Measurements from ENCODE around the gene KLF13.

Gene KLF13

DNA sequence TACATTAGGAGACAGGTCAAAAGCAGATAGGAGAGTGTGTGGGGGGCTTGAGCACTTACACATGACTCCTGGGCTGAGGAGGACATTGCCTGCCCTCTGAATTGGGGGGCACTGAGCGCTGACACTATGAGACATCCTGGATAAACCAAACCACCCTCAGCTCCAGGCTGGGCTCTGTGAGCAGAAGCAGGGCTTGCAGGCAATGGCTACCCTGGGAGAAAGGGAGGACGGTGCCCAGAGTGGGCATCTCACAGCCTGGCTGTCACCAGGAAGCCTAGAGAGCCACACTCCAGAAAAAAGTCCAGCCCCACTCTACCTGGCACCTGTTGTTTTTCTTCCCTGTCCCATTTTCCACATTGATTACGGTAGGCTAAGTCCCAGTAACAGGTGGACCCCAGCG lies 8.2 kb upstream of the KLF13 start:
- no peak overlapping the region for H3K27ac ChIP-seq (ENCODE audit: low read length)
- H3K4me1 ChIP-seq (ENCODE audit: control insufficient read depth, insufficient read depth, low read length): no peaks in the 10 kb centered on the region
- H3K27me3 ChIP-seq (ENCODE audit: control insufficient read depth, insufficient read depth, low read length): no peaks in the 10 kb centered on the region
- no peaks in the 10 kb centered on the region for H3K9me3 ChIP-seq (ENCODE audit: control insufficient read depth, insufficient read depth, low read length)
- H3K36me3 ChIP-seq (ENCODE audit: control insufficient read depth, insufficient read depth, low read length): no peaks in the 10 kb centered on the region
- no CpG with 5 or more reads among the region's 4 CpGs for WGBS (ENCODE audit: insufficient coverage, insufficient read length)
- DNase-seq (ENCODE audit: low read depth, low spot score): no peak
- H3K4me3 ChIP-seq (ENCODE audit: low read length): no peak overlapping the region

DNA sequence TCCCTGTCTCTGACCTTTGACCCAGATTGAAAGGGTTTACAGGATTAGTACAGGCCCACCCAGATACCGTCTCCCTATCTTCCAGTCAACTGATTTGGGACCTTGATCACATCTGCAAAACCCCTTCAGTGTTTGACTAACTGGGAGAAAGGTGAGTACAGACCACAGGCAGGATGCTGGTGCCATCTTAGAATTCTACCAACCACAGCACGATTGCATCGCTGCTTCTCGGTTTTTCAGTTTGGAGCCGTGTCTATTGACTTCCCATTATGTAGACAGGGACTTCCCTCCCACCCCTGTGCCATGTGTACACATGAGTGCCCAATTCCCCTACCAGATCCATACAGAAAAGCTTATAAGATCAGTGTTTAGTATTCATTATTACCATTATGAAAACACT lies 6.6 kb upstream of the KLF13 start:
- Histone ChIP-seq H3K27me3 (ENCODE audit: control insufficient read depth, insufficient read depth, low read length) (no peaks in the 10 kb centered on the region), H3K27ac (ENCODE audit: low read length) (no peak overlapping the region), H3K4me3 (ENCODE audit: low read length) (no peak overlapping the region), H3K4me1 (ENCODE audit: control insufficient read depth, insufficient read depth, low read length) (no peaks in the 10 kb centered on the region), H3K9me3 (ENCODE audit: control insufficient read depth, insufficient read depth, low read length) (no peaks in the 10 kb centered on the region), H3K36me3 (ENCODE audit: control insufficient read depth, insufficient read depth, low read length) (no peaks in the 10 kb centered on the region)
- DNase-seq (ENCODE audit: low read depth, low spot score): no peak
- WGBS (ENCODE audit: insufficient coverage, insufficient read length): no CpG with 5 or more reads among the region's 5 CpGs

DNA sequence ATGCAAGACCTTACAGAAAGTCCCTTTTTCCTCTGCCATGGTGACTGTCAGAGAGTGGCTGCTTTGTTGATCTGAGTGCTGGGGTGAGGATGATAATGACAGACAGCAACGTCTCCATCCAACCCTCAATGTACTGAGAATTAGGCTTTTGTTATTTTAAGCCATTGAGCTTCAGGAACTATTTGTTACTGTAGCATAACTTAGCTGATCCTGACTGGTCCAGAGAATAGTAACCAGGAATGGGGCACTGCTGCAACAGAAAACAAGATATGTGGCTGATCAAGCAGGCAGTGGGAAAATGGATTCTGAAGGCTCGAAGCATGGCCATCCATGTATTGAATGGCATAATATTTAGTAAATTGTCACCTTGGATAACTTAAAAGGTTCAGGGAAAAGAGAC lies 5.2 kb upstream of the KLF13 start:
- Histone ChIP-seq H3K36me3 (ENCODE audit: control insufficient read depth, insufficient read depth, low read length) (no peaks in the 10 kb centered on the region; the same call in 1 of the 2 replicates), H3K4me1 (ENCODE audit: control insufficient read depth, insufficient read depth, low read length) (no peaks in the 10 kb centered on the region)
- no CpG with 5 or more reads among the region's 2 CpGs for whole genome bisulfite sequencing (ENCODE audit: insufficient coverage, insufficient read length)

DNA sequence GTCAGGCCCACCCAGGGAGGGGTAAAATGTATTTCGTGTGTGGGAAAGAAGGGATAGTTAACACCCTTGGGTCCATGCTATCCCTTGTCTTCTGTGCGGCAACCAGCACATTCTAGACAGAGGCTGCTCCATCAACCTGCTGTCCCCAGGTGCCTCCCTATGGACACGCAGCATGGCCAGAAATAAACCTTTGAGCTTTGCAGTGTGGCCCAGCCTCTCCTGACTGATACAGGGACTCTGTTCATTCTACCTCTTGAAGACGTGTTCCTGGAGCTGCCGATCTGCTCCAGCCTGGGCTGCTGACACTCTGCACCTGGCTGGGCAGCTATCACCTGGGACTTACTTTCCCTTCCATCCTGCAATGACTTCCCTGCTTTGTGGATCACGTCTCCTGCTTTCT lies 4.1 kb upstream of the KLF13 start:
- Histone ChIP-seq H3K27ac (ENCODE audit: low read length) (no peak overlapping the region), H3K9me3 (ENCODE audit: control insufficient read depth, insufficient read depth, low read length) (no peaks in the 10 kb centered on the region), H3K36me3 (ENCODE audit: control insufficient read depth, insufficient read depth, low read length) (no peaks in the 10 kb centered on the region; the same call in 1 of the 2 replicates), H3K4me3 (ENCODE audit: low read length) (no peak overlapping the region), H3K4me1 (ENCODE audit: control insufficient read depth, insufficient read depth, low read length) (no peaks in the 10 kb centered on the region), H3K27me3 (ENCODE audit: control insufficient read depth, insufficient read depth, low read length) (no peaks in the 10 kb centered on the region)
- no peak for DNase-seq (ENCODE audit: low read depth, low spot score)
- no CpG with 5 or more reads among the region's 6 CpGs for WGBS (ENCODE audit: insufficient coverage, insufficient read length)

More for the DNA sequence above, 5.2 kb upstream of the KLF13 start:
- DNase-seq (ENCODE audit: low read depth, low spot score): no peak
- no peak overlapping the region for H3K4me3 ChIP-seq (ENCODE audit: low read length)
- no peak overlapping the region for H3K27ac ChIP-seq (ENCODE audit: low read length)
- no peaks in the 10 kb centered on the region for H3K27me3 ChIP-seq (ENCODE audit: control insufficient read depth, insufficient read depth, low read length)
- H3K9me3 ChIP-seq (ENCODE audit: control insufficient read depth, insufficient read depth, low read length): no peaks in the 10 kb centered on the region

DNA sequence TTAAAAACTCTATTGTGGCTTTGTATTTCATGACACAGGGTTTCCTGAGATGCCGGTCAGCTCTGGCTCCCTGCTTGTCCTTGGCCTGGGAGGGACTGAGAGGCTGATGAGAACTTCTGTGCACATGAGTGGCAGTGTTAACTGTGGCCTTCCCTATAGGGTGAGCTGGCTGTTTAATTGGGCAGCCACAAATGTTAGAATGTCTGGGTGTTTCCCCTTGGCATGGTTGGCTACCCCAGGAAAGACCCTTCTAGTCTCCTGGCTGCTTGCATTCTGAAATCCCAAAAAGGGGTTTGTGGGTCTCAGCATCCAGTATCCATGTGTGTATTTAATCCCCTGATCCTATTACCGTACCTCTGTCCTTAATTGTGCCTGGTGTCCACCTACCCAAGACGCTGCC lies 3.0 kb upstream of the KLF13 start:
- DNase-seq (ENCODE audit: low read depth, low spot score): no peak
- no peak overlapping the region for H3K4me3 ChIP-seq (ENCODE audit: low read length)
- no CpG with 5 or more reads among the region's 3 CpGs for WGBS (ENCODE audit: insufficient coverage, insufficient read length)
- H3K4me1 ChIP-seq (ENCODE audit: control insufficient read depth, insufficient read depth, low read length): no peaks in the 10 kb centered on the region
- H3K27ac ChIP-seq (ENCODE audit: low read length): no peak overlapping the region
- no peaks in the 10 kb centered on the region for H3K27me3 ChIP-seq (ENCODE audit: control insufficient read depth, insufficient read depth, low read length)
- no peaks in the 10 kb centered on the region; the same call in 1 of the 2 replicates for H3K36me3 ChIP-seq (ENCODE audit: control insufficient read depth, insufficient read depth, low read length)
- no peaks in the 10 kb centered on the region for H3K9me3 ChIP-seq (ENCODE audit: control insufficient read depth, insufficient read depth, low read length)

DNA sequence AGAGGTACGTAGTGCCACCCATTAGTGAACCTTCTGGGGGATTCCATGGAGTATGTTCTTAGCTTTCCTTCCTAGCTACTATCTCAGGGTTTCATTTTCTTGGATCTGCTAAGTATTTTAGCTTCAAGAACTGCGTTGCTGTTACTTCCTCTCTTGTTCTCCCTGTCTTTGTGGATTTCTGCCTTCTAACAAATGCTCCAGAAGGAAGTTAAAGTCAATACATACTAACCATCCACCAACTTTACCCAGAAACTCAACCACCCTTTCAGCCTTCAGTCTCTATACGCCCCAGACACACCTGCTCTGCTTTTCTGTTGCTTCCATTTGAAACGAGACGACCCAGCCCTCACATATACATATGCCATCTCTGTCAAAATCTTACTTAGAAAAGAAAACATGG lies 2.4 kb upstream of the KLF13 start:
- WGBS (ENCODE audit: insufficient coverage, insufficient read length): no CpG with 5 or more reads among the region's 5 CpGs
- Histone ChIP-seq H3K9me3 (ENCODE audit: control insufficient read depth, insufficient read depth, low read length) (no peaks in the 10 kb centered on the region), H3K27ac (ENCODE audit: low read length) (no peak overlapping the region), H3K4me1 (ENCODE audit: control insufficient read depth, insufficient read depth, low read length) (no peaks in the 10 kb centered on the region), H3K27me3 (ENCODE audit: control insufficient read depth, insufficient read depth, low read length) (no peaks in the 10 kb centered on the region), H3K4me3 (ENCODE audit: low read length) (no peak overlapping the region), H3K36me3 (ENCODE audit: control insufficient read depth, insufficient read depth, low read length) (no peaks in the 10 kb centered on the region; the same call in 1 of the 2 replicates)
- DNase-seq (ENCODE audit: low read depth, low spot score): no peak

DNA sequence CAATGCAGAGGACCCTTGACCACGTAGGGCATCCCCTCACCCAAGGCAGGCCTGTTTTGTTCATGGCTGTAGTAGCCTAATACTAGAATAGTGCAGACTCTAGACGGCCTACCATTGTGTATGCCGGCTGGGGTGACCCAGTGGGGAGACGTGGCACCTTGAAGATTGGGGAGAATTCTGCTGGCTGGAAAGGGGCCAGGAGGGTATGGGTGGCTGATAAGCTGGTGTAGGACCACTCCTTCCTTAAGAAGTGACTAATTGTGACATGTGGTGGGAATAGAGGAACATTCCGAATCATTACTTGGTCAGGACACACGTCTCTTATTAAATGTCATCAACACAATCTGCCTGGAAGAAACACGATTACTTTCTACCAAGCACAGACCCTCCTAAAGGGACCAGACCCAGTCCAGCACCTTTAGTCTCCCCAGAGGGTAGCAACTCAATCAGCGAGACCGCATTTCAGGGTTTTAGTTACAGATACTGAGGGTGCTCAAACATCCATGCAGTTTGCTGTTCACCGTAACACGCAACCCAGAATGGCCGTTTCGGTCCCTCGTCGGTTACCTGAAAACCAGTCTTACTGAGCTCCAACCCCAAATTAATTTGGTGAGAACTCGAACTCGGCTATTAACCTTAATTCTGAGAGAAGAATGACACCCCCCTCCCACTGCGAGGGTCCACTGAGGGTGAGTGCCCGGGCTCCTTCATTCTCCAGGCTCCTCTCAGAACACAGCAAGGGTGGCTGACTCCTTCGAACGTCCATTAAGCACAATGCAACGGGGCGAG lies 1.6 kb upstream of the KLF13 start:
- H3K36me3 ChIP-seq (ENCODE audit: control insufficient read depth, insufficient read depth, low read length): no peaks in the 10 kb centered on the region; the same call in 1 of the 2 replicates
- WGBS (ENCODE audit: insufficient coverage, insufficient read length): no CpG with 5 or more reads among the region's 23 CpGs
- no peak for DNase-seq (ENCODE audit: low read depth, low spot score)
- no peak overlapping the region for H3K27ac ChIP-seq (ENCODE audit: low read length)
- H3K27me3 ChIP-seq (ENCODE audit: control insufficient read depth, insufficient read depth, low read length): no peaks in the 10 kb centered on the region
- H3K4me1 ChIP-seq (ENCODE audit: control insufficient read depth, insufficient read depth, low read length): peaks cover 1% of the 10 kb centered on the region; the same call in 1 of the 2 replicates
- no peaks in the 10 kb centered on the region for H3K9me3 ChIP-seq (ENCODE audit: control insufficient read depth, insufficient read depth, low read length)
- peak overlapping the region; percentile 98; the same call in 1 of the 2 replicates for H3K4me3 ChIP-seq (ENCODE audit: low read length)

DNA sequence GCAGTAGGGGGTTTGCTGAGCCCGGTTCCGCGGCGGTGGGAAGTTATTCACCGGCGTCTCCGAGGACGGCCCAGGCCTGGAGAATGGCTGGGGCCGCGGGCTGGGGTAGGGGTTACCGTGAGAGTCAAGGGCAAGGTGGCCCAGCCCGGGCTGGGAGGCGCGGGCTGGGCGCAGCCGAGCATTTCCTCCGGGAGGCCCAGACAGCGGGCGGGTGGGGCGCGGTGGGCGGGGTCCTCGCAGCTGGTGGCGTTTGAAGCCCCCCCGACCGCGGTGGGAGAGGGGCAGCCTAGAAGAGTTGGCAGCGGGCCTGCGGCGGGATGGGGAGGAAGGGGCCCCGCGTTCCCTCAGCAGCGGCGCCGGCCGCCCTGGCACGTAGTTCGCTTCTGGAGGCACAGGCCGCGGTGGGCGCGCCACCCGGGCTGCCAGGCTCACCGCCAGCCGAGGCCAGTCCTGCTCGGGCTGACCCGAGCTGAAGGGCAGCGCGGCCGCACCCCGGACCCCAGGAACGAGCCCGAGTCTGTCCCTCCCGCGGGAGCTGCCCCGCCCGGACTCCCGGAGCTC lies 960 bp upstream of the KLF13 start:
- H3K27ac ChIP-seq (ENCODE audit: low read length): no peak overlapping the region
- no peaks in the 10 kb centered on the region for H3K27me3 ChIP-seq (ENCODE audit: control insufficient read depth, insufficient read depth, low read length)
- H3K9me3 ChIP-seq (ENCODE audit: control insufficient read depth, insufficient read depth, low read length): no peaks in the 10 kb centered on the region
- H3K36me3 ChIP-seq (ENCODE audit: control insufficient read depth, insufficient read depth, low read length): no peaks in the 10 kb centered on the region; the same call in 1 of the 2 replicates
- H3K4me3 ChIP-seq (ENCODE audit: low read length): peak overlapping the region; percentile 98
- WGBS (ENCODE audit: insufficient coverage, insufficient read length): no CpG with 5 or more reads among the region's 58 CpGs
- H3K4me1 ChIP-seq (ENCODE audit: control insufficient read depth, insufficient read depth, low read length): peaks cover 1% of the 10 kb centered on the region; the same call in 1 of the 2 replicates
- DNase-seq (ENCODE audit: low read depth, low spot score): no peak

DNA sequence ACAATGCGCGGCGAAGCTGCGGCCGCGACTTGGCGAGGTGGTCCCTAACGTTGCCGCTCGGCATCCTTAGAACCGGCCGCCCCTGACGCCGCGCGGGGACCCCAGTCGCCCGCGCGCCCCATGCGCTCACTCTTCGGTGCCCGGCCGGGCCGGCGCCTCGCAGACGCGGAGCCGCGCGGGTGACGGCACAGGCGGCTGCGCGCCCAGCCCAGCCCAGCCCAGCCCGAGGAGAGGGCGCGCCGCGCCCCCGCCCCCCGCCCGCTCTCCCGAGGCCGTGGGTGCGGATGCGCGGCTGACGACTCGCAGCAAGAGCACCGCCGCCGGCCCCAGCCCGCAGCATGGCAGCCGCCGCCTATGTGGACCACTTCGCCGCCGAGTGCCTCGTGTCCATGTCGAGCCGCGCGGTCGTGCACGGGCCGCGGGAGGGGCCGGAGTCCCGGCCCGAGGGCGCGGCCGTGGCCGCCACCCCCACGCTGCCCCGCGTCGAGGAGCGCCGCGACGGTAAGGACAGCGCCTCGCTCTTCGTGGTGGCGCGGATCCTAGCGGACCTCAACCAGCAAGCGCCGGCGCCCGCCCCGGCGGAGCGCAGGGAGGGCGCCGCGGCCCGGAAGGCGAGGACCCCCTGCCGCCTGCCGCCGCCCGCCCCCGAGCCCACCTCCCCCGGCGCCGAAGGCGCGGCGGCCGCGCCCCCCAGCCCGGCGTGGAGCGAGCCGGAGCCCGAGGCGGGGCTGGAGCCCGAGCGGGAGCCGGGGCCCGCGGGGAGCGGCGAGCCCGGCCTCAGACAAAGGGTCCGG lies 437 bp downstream of the KLF13 start:
- Histone ChIP-seq H3K4me3 (ENCODE audit: low read length) (peak overlapping the region; percentile 98), H3K27me3 (ENCODE audit: control insufficient read depth, insufficient read depth, low read length) (no peaks in the 10 kb centered on the region), H3K36me3 (ENCODE audit: control insufficient read depth, insufficient read depth, low read length) (no peaks in the 10 kb centered on the region; the same call in 1 of the 2 replicates), H3K9me3 (ENCODE audit: control insufficient read depth, insufficient read depth, low read length) (no peaks in the 10 kb centered on the region), H3K4me1 (ENCODE audit: control insufficient read depth, insufficient read depth, low read length) (peaks cover 1% of the 10 kb centered on the region; the same call in 1 of the 2 replicates), H3K27ac (ENCODE audit: low read length) (no peak overlapping the region)
- WGBS (ENCODE audit: insufficient coverage, insufficient read length): no CpG with 5 or more reads among the region's 130 CpGs
- DNase-seq (ENCODE audit: low read depth, low spot score): no peak

DNA sequence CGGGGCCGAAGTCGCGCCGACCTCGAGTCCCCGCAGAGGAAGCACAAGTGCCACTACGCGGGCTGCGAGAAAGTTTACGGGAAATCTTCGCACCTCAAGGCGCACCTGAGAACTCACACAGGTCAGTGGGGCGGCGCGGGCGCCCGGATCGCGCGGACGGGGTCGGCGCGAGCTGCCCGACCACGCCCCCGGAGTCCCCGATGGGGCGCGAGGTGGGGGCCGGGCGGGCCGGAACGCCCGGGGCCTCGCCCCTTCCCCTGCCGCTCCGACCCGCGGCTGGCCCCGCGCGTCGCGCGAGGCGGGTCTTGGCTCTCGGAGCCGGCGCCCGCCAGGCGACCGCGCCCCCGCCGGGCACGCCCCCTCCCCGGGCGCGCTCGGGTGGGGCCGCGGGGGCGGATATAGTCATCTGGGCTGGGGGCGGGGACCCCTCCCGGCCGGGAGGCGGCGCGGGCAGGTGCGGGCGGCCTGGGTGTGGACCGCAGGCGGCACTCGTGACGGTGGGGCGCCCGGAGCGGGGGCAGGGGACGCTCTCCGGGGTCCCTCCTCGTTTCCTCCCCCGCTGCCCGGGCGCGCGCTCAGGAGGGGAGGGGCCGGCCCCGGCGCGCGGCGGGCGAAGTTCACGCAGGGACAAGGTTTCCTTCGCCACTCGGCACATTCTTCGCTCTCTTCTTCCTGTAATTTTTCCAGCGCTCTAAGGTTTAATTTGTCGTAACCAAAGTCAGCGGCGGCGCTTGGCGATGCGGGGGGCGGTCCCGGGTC lies 1.2 kb downstream of the KLF13 start:
- DNase-seq (ENCODE audit: low read depth, low spot score): no peak
- Histone ChIP-seq H3K4me3 (ENCODE audit: low read length) (peak overlapping the region; percentile 98), H3K4me1 (ENCODE audit: control insufficient read depth, insufficient read depth, low read length) (peaks cover 6% of the 10 kb centered on the region), H3K36me3 (ENCODE audit: control insufficient read depth, insufficient read depth, low read length) (no peaks in the 10 kb centered on the region; the same call in 1 of the 2 replicates), H3K9me3 (ENCODE audit: control insufficient read depth, insufficient read depth, low read length) (no peaks in the 10 kb centered on the region), H3K27me3 (ENCODE audit: control insufficient read depth, insufficient read depth, low read length) (no peaks in the 10 kb centered on the region), H3K27ac (ENCODE audit: low read length) (no peak overlapping the region)
- WGBS (ENCODE audit: insufficient coverage, insufficient read length): no CpG with 5 or more reads among the region's 108 CpGs

All from iPS DF 6.9 (cell line).